HG02981 (cell line): ENCODE results near the gene RRP8.
A peak's percentile ranks its signal among the peaks of the same experiment; 100 is the strongest.

ENCODE experiments used
- ATAC-seq: cut with Tn5 transposase; IDR thresholded peaks from one replicate; pipeline ENCODE4 v1.9.1; 2021; ENCODE audit warnings: mild to moderate bottlenecking, moderate library complexity; ENCODE audit not compliant: unreplicated experiment

The RRP8 gene

GRCh38 chr11:6619004-6619745 is 15.8 kb upstream of the RRP8 start, which contains the start of gene TPP1:
Gene TPP1 (minus strand): TSS chr11:6619422. CDS start chr11:6619400, 22 bp downstream.
- peak; percentile 99 for ATAC-seq

DNA sequence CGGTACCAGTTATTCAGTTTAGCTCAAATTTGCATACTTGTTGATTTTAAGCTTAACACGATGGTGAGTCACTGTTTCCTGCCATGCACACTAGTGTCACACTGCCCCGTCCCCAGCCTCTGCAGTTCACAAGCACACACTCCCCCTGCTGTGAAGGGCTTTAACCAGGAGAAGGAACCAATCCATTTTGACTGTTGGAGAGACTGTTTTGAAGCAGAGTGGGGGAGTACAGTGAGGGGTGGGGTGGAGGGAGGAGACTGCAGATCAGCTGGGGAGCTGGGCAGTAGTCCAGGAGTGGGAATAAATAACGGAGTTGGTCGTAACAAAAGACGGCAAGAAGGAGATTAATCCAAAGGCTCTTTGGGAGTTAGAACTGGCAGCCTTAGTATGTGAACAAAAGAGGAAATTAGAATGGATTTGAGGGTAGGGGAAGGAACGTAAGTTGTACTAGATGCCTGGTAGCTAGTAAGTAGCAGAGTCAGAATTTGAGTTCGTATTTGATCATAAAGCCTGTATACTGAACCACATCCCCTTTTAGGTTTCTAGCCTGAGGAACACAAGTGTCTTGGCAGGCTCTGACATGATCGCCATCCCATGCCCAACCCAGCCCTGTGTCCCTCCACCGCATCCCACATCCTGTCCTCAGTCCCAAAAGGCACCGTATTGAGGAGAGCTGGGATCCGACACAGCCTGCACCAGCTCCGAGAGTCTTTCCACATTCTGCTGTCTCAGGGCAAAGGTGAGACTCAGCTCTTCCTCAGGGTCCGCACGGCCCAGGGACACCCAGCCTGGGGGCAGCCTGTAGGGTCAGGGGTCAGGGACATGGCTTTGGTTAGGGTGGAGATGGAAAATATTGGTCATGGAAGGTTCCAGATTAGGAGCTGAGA is 14.9 kb upstream of the RRP8 start:
- ATAC-seq, result no peak

DNA sequence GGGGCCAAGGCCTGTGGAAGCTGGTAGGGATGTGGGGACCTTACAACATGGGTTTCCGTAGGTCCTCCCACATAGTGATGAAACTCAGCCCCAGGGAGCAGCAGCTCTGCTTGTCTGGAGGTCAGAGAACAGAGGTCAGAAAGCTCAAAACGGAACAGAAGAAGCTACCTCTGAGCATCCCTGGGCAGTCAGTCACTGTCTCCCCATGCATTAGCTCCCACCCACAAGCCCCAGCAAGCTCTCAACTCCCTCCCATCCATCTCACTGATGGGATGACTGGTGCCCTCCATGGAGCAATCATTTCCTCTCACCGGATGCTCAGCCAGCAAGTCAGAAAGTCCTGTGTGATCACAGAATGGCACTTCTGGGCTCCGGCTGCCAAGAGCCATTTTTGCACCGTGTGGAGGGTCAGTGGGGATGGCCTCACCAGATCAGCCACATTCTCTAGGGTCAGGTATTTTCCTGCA is 13.9 kb upstream of the RRP8 start:
- no peak for ATAC-seq

DNA sequence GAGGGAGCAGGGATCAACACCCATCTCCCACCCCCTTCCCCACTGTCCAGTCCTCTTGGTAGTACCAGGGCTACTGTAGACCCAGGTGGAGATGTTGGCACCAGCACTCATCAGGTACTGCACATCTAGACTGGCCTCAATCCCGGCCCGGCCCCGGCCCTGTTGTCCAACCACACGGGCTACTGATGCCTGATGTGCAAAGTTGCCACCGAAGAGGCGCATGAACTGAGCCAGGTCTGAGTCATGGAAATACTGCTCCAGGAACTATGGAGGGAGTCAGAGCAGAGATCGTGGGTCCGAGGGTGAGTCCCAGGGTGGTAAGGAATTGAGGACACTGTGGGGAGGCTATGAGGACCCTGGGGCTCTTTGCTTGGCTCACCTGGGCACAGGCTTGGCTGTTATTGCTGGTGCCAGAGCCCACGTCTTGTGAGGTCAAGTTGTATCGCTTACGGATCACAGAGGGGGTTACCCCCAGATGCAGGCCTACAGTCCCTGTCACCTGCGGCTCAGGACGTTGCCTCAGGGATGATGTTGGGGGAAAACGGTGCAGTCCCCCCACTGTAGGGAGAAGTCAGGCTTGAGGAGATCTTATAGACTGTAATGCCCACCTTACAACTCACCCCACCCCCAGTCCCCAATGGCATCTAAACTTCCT is 13.3 kb upstream of the RRP8 start:
- ATAC-seq, result no peak

DNA sequence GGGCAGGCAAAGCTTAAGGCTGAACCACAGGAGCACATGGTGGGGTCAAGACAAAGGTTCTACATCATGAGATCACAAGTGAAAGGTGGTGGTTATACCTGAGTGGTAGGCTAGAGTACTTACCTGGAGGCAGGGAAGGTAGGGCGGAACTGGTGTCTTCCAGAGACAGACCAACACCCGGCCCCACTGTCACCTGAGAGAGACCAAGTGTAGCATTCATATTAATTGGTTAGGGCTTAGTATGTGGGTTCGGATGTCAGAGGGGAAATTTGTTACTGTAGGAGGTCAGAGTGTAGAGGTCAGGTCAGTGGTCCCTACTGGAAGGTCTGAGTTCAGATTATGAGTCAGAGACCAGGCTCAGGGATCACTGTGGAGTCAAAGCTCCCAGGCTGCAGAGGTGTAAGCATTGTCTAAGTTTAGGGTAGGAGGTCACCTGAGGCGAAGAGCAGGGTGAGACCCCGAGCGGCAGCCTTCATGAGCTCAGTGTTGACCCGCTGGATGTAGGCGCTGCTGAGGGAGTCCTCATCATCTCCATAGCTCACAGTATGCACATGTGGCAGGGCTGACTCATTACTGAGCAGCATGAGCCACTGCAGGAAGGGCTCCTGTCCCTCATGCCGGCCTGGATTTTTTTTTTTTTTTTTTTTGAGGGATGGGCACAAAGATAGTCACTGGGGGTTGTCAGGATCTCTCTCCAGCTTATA is 12.6 kb upstream of the RRP8 start:
- no peak for ATAC-seq

DNA sequence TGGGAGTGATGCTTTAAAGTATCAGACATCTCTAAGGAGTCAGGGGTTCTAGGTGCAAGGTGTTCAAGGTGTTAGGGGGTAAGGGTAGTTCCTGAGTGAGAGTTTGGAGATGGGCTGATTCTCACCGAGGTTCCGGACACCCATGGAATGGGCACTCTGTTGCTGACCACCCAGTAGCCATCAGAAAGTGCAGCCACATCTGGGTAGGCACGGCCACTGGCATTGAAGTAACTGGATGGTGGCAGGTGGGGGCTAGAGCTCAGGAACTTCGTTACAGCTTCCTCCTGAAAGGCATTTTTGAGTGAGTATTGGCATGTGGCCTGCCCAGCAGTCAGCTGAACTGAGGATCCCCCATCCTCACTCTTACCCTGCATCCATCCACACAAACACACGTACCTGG is 11.6 kb upstream of the RRP8 start:
- ATAC-seq, result no peak

- no peak for ATAC-seq
These were observed 11.0 kb upstream of the RRP8 start for GRCh38 chr11:6614446-6614845.

- no peak for ATAC-seq
These were observed 10.1 kb upstream of the RRP8 start for GRCh38 chr11:6613496-6613895.

- ATAC-seq, result peak; percentile 86
These were observed 9.0 kb upstream of the RRP8 start, which contains the start of gene TAF10 for GRCh38 chr11:6612213-6613041. Gene TAF10 (minus strand): TSS chr11:6612216. CDS start chr11:6612189, 27 bp downstream.

DNA sequence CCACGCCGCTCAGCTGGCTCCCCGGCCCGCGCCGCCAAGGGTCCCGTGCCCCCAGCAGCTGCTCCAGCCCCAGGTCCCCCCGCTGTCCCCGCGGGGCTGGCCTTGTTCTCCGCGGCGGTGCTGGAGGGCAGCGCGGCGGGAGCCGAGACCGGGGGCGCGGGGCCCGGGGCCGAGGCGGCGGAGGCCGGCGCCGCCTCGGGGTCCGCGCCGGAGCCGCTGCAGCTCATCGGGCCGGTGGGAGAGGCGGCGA is 8.5 kb upstream of the RRP8 start:
- peak; percentile 21 for ATAC-seq

DNA sequence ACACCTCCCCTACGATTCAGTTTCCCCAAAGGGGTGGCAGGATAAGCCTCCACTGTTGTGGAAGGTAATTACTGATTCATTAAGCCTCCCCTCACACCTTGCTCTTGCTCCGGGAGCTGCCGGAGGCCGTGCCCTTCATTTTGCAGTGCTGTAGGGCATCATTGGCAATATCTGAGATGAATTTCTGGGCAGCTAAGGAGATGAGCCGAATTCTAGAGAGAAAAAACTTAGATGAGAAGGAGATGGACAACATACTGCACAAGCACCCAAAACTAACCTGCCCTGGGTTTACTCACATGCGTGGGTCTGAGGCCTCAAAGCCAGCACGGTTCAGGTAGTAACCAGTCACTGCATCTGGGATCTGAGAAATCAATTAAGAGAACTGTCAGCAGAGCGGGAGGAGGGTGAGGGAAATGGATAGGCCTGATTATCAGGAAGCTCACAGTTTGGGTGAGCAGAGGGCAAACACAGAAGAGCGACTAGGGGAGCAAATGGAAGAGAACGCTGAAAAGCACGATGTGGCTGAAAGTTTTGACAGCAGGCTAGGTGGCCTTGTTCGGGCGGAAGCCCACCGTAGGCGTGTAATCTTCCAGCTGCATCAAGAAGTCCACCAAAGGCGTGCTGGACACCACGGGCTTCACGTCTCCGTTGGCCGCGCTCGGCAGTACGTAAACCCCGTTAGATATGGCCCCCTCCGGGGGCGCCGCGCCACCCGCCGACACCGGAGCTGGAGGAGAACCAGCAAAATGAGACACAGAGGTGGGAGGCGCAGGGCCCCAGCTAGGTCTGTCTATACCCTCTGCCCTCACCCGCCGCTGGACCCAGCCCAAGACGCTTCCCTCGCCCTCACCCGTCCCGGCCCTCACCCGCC is 7.9 kb upstream of the RRP8 start:
- ATAC-seq, result no peak

DNA sequence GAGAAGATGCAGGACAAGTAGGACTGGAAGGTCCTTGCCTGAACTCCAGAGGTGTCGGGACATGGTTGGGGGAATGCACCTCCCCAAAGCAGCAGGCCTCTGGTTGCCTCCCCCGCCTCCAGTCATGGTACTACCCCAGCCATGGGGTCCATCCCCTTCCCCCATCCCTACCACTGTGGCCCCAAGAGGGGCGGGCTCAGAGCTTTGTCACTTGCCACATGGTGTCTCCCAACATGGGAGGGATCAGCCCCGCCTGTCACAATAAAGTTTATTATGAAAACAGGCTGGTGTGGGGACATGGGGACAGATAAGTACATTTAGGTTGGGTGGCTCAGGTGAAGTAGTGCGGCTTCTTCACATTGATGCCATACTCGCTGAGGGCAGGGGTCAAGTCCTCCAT is 7.2 kb upstream of the RRP8 start:
- no peak for ATAC-seq

GRCh38 chr11:6609502-6610015 is 6.1 kb upstream of the RRP8 start:
- no peak for ATAC-seq

GRCh38 chr11:6608726-6609501 is 5.5 kb upstream of the RRP8 start:
- no peak for ATAC-seq

DNA sequence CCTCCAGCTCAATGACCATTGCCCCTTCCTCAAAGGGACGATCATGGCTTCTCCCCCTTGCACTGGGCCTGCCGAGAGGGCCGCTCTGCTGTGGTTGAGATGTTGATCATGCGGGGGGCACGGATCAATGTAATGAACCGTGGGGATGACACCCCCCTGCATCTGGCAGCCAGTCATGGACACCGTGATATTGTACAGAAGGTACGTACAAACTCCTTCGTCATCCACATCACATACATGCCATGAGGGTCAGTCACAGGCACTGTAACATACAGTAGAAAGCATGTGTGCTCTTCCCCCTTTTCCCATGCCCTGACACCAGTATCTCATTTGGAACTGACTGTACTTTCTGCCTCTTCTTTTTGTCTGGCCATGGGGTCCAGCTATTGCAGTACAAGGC is 4.6 kb upstream of the RRP8 start:
- ATAC-seq, result no peak

DNA sequence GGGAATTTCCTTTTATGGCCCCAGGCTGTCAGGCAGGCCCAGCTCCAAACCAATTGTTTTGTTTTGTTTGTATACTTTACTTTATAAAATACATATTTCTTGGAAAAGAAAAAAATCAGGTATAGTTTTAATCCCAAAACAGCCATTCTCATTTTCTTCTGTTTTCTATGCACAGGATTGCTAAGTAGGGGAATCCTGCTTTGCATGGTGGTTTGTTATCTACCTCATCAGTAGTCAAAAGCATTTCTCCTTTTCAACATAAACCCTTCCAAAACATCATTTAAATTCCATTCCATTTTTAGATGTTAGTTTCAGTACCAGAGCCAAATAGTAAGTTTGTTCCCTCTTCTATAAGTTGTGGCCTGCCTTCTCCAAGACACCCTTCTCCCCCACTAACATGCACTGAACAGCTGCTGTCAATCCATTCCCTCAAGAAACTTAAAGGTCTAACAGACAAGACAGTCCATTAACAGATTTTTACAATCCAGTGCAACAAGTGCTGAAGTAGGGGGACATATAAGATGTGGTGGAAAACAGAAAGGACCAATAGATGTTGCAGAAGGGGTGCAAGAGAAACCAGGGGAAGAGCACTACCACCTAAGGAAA is 3.9 kb upstream of the RRP8 start:
- ATAC-seq, result no peak

DNA sequence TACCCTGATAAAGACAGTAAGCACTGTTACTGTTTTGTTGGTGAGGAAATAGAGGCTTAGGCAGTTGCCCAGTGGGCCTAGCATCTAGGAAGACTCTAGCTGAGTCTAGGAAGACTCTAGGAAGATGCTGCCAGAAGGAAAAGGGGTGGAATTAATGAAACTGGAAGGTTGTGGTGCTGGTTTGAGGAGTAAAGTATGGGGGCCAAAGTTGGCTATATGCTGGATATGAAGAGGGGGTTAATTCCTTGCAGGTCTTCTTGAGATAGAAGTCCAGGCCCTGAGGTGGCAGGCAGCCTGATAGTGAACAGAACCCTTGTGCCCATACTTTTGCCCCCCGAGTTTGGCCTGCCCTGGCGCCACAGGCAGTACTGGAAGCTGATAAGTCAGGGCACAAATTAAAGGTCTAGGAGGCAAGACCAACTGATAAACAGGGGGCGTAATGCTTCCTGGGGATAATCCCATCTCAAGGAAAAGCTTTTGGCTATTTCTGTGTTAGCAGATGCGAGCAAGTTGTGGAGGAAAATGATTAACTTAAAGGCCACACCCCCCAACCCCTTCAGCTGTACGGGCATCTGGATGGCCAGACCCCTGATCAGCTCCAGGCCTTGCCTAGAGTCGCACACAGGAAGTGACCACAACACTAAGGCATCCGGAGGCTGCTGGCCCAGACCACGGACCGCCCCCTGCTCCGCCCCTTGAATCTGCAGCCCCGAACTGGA is 3.2 kb upstream of the RRP8 start:
- peak; percentile 50 for ATAC-seq
